ENCODE measurements around the gene RPL23. TPM values are rescaled to one million over a fixed set of nuclear protein-coding genes. Genes with fewer than 3 reads are reported as not detected.

The RPL23 gene
- total RNA-seq, 4 donors from 2014 or later: 2,328 to 2,756 (median 2,634) TPM

GRCh38 chr17:38825762-38826247 is 27.7 kb downstream of the RPL23 start:
- TF ChIP-seq CTCF (IDR thresholded peaks at IDR 0.05; ENCODE audit: low read depth): no peak

- TF ChIP-seq CTCF (IDR thresholded peaks at IDR 0.05; ENCODE audit: low read depth): no peak
These were observed 28.4 kb downstream of the RPL23 start, which contains the start of gene CWC25 for GRCh38 chr17:38824899-38825761. TSS of gene CWC25 (minus strand) at chr17:38825321. CDS start at chr17:38825183, 138 bp downstream.

- TF ChIP-seq CTCF (IDR thresholded peaks at IDR 0.05; ENCODE audit: low read depth): no peak
These were observed 37.8 kb downstream of the RPL23 start for GRCh38 chr17:38815576-38816193.

GRCh38 chr17:38809828-38810227 is 43.7 kb downstream of the RPL23 start:
- TF ChIP-seq CTCF (IDR thresholded peaks at IDR 0.05; ENCODE audit: low read depth): no peak

- no peak for TF ChIP-seq CTCF (IDR thresholded peaks at IDR 0.05; ENCODE audit: low read depth)
These were observed 53.2 kb downstream of the RPL23 start for GRCh38 chr17:38800237-38800760.

- TF ChIP-seq CTCF (IDR thresholded peaks at IDR 0.05; ENCODE audit: low read depth): no peak
These were observed 53.9 kb downstream of the RPL23 start, which contains the start of gene PIP4K2B for GRCh38 chr17:38799501-38800236. TSS of gene PIP4K2B (minus strand) at chr17:38799556. CDS start at chr17:38799424, 132 bp downstream.

All from subcutaneous adipose tissue (tissue), 4 donors.